ENCODE data around the gene CDHR3. TPM values are rescaled to one million over a fixed set of nuclear protein-coding genes. Genes with fewer than 3 reads are reported as not detected.
"Not testable (repeated sequence)": the region's sequence is repeated elsewhere in the genome, so short reads cannot be mapped to it uniquely, and the experiment has no call there.

CDHR3 gene
- total RNA-seq, 1 donor from 2014 or later = 1.4 TPM

GRCh38 chr7:106003525-106004064 lies 40.5 kb downstream of the CDHR3 start:
- no peak for TF ChIP-seq CTCF (IDR thresholded peaks at IDR 0.05)
- no peaks in the 10 kb centered on the region for H3K36me3 ChIP-seq
- no peaks in the 10 kb centered on the region for H3K4me1 ChIP-seq
- H3K9me3 ChIP-seq = no peaks in the 10 kb centered on the region
- no peak overlapping the region for H3K4me3 ChIP-seq
- H3K27ac ChIP-seq = no peak overlapping the region
- intact Hi-C loops (cut with DNase I) = loop anchor here (10.0 kb wide), 1 partner anchor 349 kb away; no protein-coding TSS in a partner anchor
- ATAC-seq (no peak), DNase-seq (no peak)
- H3K27me3 ChIP-seq = no peaks in the 10 kb centered on the region

GRCh38 chr7:106006906-106007305 lies 43.8 kb downstream of the CDHR3 start:
- H3K4me3 ChIP-seq = no peak overlapping the region
- DNase-seq (no peak), ATAC-seq (no peak)
- H3K36me3 ChIP-seq = no peaks in the 10 kb centered on the region
- peaks cover 5% of the 10 kb centered on the region for H3K4me1 ChIP-seq
- no peak overlapping the region for H3K27ac ChIP-seq
- H3K27me3 ChIP-seq = no peaks in the 10 kb centered on the region
- intact Hi-C loops (cut with DNase I) = loop anchor here (10.0 kb wide), 1 partner anchor 352 kb away; no protein-coding TSS in a partner anchor
- TF ChIP-seq CTCF (IDR thresholded peaks at IDR 0.05) = no peak
- no peaks in the 10 kb centered on the region for H3K9me3 ChIP-seq

GRCh38 chr7:106007796-106008195 lies 44.7 kb downstream of the CDHR3 start:
- not testable (repeated sequence) for ATAC-seq, H3K9me3 ChIP-seq, H3K36me3 ChIP-seq, H3K27ac ChIP-seq, DNase-seq, H3K4me3 ChIP-seq, H3K27me3 ChIP-seq, H3K4me1 ChIP-seq
- intact Hi-C loops (cut with DNase I) = loop anchor here (10.0 kb wide), 1 partner anchor 353 kb away; no protein-coding TSS in a partner anchor

- Histone ChIP-seq H3K4me3 (no peak overlapping the region), H3K27me3 (no peaks in the 10 kb centered on the region), H3K4me1 (peaks cover 8% of the 10 kb centered on the region), H3K36me3 (no peaks in the 10 kb centered on the region), H3K9me3 (no peaks in the 10 kb centered on the region), H3K27ac (no peak overlapping the region)
- intact Hi-C loops (cut with DNase I) = loop anchor here (10.0 kb wide), 1 partner anchor 355 kb away; no protein-coding TSS in a partner anchor
- ATAC-seq = peak; percentile 99
- peak; percentile 96 for TF ChIP-seq CTCF (IDR thresholded peaks at IDR 0.05)
- DNase-seq = peak; percentile 95
Measured at GRCh38 chr7:106009503-106010226, 46.6 kb downstream of the CDHR3 start.

GRCh38 chr7:106010331-106010730 lies 47.3 kb downstream of the CDHR3 start:
- no peaks in the 10 kb centered on the region for H3K27me3 ChIP-seq
- H3K4me3 ChIP-seq = no peak overlapping the region
- H3K27ac ChIP-seq = no peak overlapping the region
- no peaks in the 10 kb centered on the region for H3K9me3 ChIP-seq
- no peak for TF ChIP-seq CTCF (IDR thresholded peaks at IDR 0.05)
- peaks cover 8% of the 10 kb centered on the region for H3K4me1 ChIP-seq
- DNase-seq (no peak), ATAC-seq (no peak)
- intact Hi-C loops (cut with DNase I) = no loop called here
- no peaks in the 10 kb centered on the region for H3K36me3 ChIP-seq

- no peak for DNase-seq
- no peaks in the 10 kb centered on the region for H3K36me3 ChIP-seq
- H3K27ac ChIP-seq = no peak overlapping the region
- intact Hi-C loops (cut with DNase I) = no loop called here
- H3K9me3 ChIP-seq = no peaks in the 10 kb centered on the region
- H3K4me1 ChIP-seq = peaks cover 8% of the 10 kb centered on the region
- ATAC-seq = no peak
- no peak for TF ChIP-seq CTCF (IDR thresholded peaks at IDR 0.05)
- no peaks in the 10 kb centered on the region for H3K27me3 ChIP-seq
- H3K4me3 ChIP-seq = no peak overlapping the region
Measured at GRCh38 chr7:106010866-106011265, 47.8 kb downstream of the CDHR3 start.
